ENCODE measurements around the gene LRRC40.
A peak's percentile ranks its signal among the peaks of the same experiment; 100 is the strongest.
"Not testable (repeated sequence)": the region's sequence is repeated elsewhere in the genome, so short reads cannot be mapped to it uniquely, and the experiment has no call there.

The LRRC40 gene

DNA sequence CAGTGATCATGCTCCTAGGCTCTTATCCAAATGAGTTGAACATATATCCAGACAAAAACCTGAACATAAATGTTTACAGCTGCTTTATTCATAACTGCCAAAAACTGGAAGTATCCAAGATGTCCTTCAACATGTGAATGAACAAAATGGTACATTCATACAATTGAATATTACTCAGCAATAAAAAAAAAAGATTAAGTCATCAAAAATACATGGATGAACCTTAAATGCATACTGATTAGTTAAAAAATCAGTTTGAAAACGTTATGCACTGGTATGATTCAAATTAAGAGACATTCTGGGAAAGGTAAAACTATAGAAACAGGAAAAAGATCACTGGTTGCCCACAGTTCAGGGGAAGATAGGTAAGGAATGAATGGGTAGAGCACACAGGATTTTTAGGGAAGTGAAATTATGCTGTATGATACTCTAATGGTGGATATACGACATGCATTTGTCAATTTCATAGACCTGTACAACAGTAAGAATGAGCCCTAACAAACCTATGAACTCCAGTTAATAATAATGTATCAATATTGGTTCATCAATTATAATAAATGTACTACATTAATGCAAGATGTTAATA is 3.1 kb downstream of the LRRC40 start:
- DNase-seq (ENCODE audit: low read depth, low spot score) = no peak

DNA sequence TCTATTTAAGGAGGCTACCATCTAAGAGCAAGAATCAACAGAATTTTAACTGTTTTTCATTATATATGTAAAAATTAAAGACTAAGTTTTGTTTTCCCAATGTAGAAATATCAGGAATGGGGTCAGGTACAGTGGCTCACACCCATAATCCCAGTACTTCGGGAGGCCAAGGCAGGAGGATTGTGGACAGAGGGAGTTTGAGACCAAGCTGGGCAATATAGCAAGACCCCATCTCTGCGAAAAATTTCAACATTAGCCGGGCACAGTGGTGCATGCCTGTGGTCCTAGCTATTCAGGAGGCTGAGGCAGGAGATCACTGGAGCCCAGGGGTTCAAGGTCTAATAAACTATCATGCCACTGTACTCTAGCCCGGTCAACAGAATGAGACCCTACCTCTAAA is 5.3 kb downstream of the LRRC40 start:
- DNase-seq (ENCODE audit: low read depth, low spot score) = no peak

DNA sequence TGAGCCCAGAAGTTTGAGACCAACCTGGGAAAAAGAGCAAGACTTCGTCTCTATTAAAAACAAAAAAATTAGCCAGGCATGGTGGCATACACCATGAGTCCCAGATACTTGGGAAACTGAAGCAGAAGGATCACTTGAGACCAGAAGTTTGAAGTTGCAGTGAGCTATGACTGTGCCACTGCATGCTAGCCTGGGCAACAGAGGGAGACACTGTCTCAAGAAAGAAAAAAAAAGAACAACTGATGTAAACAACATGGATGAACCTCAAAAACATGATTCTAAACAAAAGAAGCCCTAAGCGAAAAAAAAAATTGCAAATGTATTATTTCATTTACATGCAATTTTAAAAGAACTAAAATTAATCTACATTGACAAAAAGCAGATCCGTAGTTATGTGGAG is 9.0 kb downstream of the LRRC40 start:
- no peak for DNase-seq (ENCODE audit: low read depth, low spot score)

GRCh38 chr1:70195342-70195741 is 10.0 kb downstream of the LRRC40 start:
- no peak for DNase-seq (ENCODE audit: low read depth, low spot score)

DNA sequence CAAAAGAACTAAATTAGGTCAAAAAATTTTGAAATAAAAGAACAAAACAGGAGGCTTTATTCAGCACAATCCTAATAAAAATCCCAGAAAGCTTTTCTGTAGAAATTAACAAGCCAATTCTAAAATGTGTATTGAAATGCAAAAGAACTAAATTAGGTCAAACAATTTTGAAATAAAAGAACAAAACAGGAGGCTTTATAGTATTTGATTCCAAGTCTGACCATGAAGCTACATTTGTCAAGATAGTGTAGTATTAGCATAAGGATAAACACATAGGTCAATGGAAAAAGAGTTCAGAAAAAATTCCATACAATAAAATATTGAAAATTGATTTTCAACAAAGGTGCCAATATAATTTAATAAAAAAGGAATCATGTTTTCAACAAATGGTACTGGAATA is 10.8 kb downstream of the LRRC40 start:
- DNase-seq (ENCODE audit: low read depth, low spot score) = no peak

DNA sequence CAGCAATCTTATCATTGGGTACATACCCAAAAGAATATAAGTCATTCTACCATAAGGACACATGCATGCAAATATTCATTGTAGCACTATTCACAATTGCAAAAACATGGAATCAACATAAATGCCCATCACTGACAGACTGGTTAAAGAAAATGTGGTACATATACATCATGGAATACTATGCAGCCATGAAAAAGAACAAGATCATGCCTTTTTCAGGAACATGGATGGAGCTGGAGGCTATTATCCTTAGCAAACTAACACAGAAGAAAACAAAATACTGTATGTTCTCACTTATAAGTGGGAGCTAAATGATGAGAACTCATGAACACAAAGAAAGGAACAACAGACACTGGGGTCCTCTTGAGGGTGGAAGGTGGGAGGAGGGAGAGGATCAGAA is 12.9 kb downstream of the LRRC40 start:
- DNase-seq (ENCODE audit: low read depth, low spot score) = not testable (repeated sequence)

- no peak for DNase-seq (ENCODE audit: low read depth, low spot score)
Measured at GRCh38 chr1:70190180-70190579, 15.2 kb downstream of the LRRC40 start.

DNA sequence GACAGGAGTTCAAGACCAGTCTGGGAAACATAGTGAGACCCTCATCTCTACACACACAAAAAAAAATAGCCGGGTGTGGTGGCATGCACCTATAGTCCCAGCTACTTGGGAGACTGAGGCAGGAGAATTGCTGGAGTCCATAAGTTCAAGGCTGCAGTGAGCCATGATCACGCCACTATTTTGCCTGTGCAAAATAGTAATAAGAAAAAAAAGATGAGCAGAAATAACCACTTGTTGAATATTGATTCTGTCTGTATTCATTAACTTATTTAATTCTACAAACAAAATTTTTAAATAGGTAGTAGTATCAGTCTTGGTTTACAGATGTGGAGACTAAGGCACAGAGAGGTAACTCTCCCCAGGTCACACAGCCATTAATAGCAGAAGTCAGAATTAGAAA is 16.9 kb downstream of the LRRC40 start:
- no peak for DNase-seq (ENCODE audit: low read depth, low spot score)

- not testable (repeated sequence) for DNase-seq (ENCODE audit: low read depth, low spot score)
Measured at GRCh38 chr1:70185181-70185580, 20.2 kb downstream of the LRRC40 start.

DNA sequence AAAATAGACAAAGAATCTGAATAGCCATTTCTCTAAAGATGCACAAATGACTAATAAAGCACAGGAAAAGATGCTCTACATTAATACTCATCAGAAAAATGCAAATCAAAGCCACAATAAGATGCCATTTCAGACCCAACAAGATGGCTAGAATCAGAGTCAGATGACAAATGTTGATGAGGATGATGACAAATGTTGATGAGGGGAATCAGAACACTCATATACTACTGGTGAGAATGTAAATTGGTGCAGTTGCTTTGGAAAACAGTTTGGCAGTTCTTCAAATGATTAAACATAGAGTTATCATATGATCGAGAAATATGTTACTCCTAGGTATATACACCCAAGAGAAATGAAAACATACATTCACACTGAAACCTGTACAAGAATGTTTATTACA is 33.9 kb downstream of the LRRC40 start:
- DNase-seq (ENCODE audit: low read depth, low spot score) = no peak

GRCh38 chr1:70169018-70169839 is 36.1 kb downstream of the LRRC40 start:
- DNase-seq (ENCODE audit: low read depth, low spot score) = no peak

DNA sequence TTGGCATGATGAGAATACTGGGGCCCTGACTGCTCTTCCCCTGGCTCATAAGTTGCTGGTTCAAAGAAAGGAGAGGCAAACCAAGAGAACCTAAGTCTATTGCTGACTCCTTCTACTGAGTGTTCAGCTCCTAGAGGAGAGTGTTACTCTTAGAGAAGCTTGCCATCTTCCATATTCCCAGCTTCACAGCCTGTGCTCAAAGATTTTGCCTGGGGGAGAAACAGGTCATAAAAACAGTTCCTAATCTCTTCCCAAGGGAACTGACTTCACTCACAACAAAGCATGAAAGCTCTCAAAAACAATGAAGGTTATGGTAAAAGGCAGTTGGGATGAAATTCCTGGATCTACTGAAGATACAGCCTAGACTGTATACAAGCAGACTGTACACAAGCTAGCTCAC is 37.1 kb downstream of the LRRC40 start:
- DNase-seq (ENCODE audit: low read depth, low spot score) = no peak

DNA sequence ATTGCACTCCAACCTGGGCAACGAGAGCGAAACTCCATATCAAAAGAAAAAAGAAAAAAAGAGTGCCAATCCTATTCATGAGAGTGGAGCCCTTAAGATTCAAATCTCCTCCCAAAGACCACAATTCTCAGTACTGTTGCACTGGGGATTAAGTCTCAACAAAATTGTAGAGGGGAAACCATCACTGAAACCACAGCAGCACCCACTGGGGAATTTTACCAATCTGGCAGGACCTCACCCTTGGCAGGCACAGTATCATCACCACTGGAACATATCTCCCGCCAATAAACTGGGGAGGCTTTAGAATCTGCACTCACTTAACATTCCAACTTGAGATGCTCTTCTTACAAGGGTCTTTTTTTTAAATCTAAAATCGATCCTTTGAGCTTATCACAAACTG is 41.0 kb downstream of the LRRC40 start:
- DNase-seq (ENCODE audit: low read depth, low spot score) = no peak

GRCh38 chr1:70156529-70157120 is 48.8 kb downstream of the LRRC40 start:
- no peak for DNase-seq (ENCODE audit: low read depth, low spot score)

DNA sequence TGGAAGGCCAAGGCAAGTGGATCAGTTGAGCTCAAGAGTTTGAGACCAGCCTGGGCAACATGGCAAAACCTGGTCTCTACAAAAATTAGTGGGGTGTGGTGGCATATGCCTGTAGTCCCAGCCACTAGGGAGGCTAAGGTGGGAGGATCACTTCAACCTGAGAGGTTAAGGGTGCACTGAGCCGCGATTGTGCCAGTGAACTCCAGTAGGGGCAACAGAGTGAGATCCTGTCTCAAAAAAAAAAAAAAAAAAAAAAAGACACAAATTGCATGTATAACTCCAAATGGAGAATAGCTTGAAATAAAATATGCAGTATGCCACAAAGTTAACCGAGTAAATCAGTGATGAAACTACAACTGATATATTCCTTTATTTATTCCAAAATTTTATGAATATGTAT is 51.6 kb downstream of the LRRC40 start:
- DNase-seq (ENCODE audit: low read depth, low spot score) = no peak

DNA sequence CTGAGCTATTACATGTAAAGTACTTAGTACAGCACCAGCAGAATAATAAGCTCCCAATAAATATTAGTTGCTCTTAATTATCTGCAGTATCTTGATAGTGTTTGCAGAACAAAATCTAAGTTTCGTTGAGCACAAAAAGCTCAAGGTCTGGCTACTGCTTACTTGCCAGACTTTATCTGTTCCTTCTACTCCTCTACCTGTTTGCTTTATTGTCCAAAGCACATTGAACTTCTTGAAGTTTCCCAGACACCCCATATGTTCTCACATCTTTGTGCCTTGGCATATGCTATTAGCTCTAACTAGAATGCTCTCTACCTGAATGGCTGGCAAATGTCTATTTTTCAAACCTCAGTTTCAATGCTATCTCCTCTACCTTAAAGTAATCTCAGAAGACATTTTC is 54.9 kb downstream of the LRRC40 start:
- DNase-seq (ENCODE audit: low read depth, low spot score) = no peak

GRCh38 chr1:70146488-70146887 is 58.9 kb downstream of the LRRC40 start:
- peak; percentile 13 for DNase-seq (ENCODE audit: low read depth, low spot score)

- peak; percentile 20 for DNase-seq (ENCODE audit: low read depth, low spot score)
Measured at GRCh38 chr1:70143048-70143659, 62.2 kb downstream of the LRRC40 start.

GRCh38 chr1:70142075-70142474 is 63.3 kb downstream of the LRRC40 start:
- DNase-seq (ENCODE audit: low read depth, low spot score) = peak; percentile 16

- peak; percentile 4 for DNase-seq (ENCODE audit: low read depth, low spot score)
Measured at GRCh38 chr1:70140894-70141293, 64.5 kb downstream of the LRRC40 start.

- DNase-seq (ENCODE audit: low read depth, low spot score) = peak; percentile 32
Measured at GRCh38 chr1:70140343-70140742, 65.0 kb downstream of the LRRC40 start.

DNA sequence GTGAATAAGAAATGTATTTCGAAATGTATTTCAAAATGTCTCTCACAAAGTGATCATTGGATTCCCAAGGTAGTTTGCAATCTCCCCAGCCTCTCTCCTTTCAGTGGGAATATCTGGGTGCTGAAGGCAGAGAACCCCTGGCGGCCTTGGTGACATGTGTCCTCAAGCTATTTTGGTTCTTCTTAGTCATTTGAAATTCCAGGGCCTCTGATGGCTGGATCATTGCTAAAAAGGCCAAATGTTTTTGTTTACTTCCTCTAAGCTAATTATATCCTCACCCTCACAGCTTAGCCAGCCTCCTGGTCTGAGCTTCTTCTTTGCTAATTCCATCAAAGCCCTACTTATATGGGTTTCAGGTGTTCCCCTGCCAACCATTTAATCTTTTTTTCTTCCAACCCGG is 71.2 kb downstream of the LRRC40 start:
- DNase-seq (ENCODE audit: low read depth, low spot score) = no peak

DNA sequence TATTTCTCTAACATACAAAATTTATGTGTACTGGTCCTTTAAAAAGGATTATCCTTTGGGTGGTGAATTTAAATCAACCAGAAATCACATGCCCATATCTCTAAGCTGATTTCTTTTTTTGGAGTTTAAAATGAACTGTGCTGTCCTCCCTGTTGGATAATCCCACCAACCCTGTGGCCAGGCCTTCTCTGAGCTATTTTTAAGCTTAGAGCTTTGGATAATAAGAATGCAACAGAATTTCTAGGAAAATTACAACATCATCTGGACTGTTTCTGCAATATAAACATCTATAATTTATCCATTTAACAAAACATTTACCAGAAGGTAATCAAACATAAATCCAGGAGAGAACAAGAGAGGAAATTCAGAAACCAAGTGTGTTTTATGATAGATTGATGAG is 88.3 kb downstream of the LRRC40 start:
- DNase-seq (ENCODE audit: low read depth, low spot score) = no peak

All from astrocyte of the hippocampus (primary cell).